HEK293 (cell line): ENCODE measurements around the gene RHOG.
"Not testable (repeated sequence)": the region's sequence is repeated elsewhere in the genome, so short reads cannot be mapped to it uniquely, and the experiment has no call there.

Source experiments
- BCL6B ChIP-seq: fragments of 450-650 bp; formaldehyde crosslinking; IDR thresholded peaks from 2 replicates; pipeline ENCODE4 v1.5.1; 2017; ENCODE audit warnings: missing biosample characterization, missing genetic modification characterization
- CTCF ChIP-seq: fragments of 450-650 bp; formaldehyde crosslinking; IDR thresholded peaks from 2 replicates; pipeline ENCODE4 v1.5.1; 2016; ENCODE audit warnings: missing biosample characterization, missing genetic modification characterization
- TRIM28 ChIP-seq: IDR thresholded peaks from 2 replicates; pipeline ENCODE4 v1.6.1; 2011; ENCODE audit warnings: low read length, control low read depth, borderline replicate concordance
- YY1 ChIP-seq: fragments of 450-650 bp; formaldehyde crosslinking; IDR thresholded peaks from 2 replicates; pipeline ENCODE4 v1.5.1; 2018; ENCODE audit warnings: missing biosample characterization, missing genetic modification characterization
- ZNF184 ChIP-seq: fragments of 450-650 bp; IDR thresholded peaks from 2 replicates; pipeline ENCODE4 v1.5.1; 2018; ENCODE audit warnings: missing biosample characterization, mild to moderate bottlenecking, missing genetic modification characterization
- ZNF239 ChIP-seq: fragments of 450-650 bp; formaldehyde crosslinking; IDR thresholded peaks from 2 replicates; pipeline ENCODE4 v1.5.1; 2016; ENCODE audit warnings: missing biosample characterization, missing genetic modification characterization
- ZNF274 ChIP-seq, 2 experiments: fragments of 200-500 bp in 1 of 2; fragments of 450-650 bp in 1 of 2; sonication (Bioruptor generic) in 1 of 2; formaldehyde crosslinking in 1 of 2; IDR thresholded peaks; 2 replicates each; pipeline versions ENCODE4 v1.5.1 to v1.6.1; 2014 to 2016; ENCODE audit warnings: borderline replicate concordance in 1 of 2, inconsistent platforms in 1 of 2, low read length in 1 of 2, missing biosample characterization in 1 of 2, missing genetic modification characterization in 1 of 2
- ZNF518A ChIP-seq: fragments of 450-650 bp; formaldehyde crosslinking; conservative IDR thresholded peaks from 2 replicates; pipeline ENCODE4 v1.5.1; 2016; ENCODE audit warnings: low read depth, missing biosample characterization, missing genetic modification characterization
- ZNF707 ChIP-seq: fragments of 450-650 bp; formaldehyde crosslinking; IDR thresholded peaks from 2 replicates; pipeline ENCODE4 v1.5.1; 2016; ENCODE audit warnings: missing biosample characterization, missing genetic modification characterization
- TF ChIP-seq, protein P1 (sequence below): fragments of 450-650 bp; formaldehyde crosslinking; IDR thresholded peaks from 2 replicates; pipeline ENCODE4 v1.5.1; 2016; ENCODE audit warnings: missing biosample characterization, missing genetic modification characterization
- TF ChIP-seq, protein P2 (sequence below): fragments of 450-650 bp; formaldehyde crosslinking; IDR thresholded peaks from 2 replicates; pipeline ENCODE4 v1.5.1; 2016; ENCODE audit warnings: missing biosample characterization, missing genetic modification characterization

GRCh38 chr11:3860898-3861393 lies 20.2 kb upstream of the RHOG start:
- TF ChIP-seq CTCF; ZNF274 (IDR thresholded peaks at IDR 0.05; ENCODE audit: low read length); ZNF274 (tag by site-specific recombination; IDR thresholded peaks at IDR 0.05; ENCODE audit: borderline replicate concordance); ZNF707; BCL6B (tag by site-specific recombination); ZNF239 (tag by site-specific recombination); YY1 (tag by site-specific recombination); TRIM28; ZNF184 (tag by site-specific recombination); ZNF518A (tag by site-specific recombination): not testable (repeated sequence)
- TF ChIP-seq, protein P1, sequence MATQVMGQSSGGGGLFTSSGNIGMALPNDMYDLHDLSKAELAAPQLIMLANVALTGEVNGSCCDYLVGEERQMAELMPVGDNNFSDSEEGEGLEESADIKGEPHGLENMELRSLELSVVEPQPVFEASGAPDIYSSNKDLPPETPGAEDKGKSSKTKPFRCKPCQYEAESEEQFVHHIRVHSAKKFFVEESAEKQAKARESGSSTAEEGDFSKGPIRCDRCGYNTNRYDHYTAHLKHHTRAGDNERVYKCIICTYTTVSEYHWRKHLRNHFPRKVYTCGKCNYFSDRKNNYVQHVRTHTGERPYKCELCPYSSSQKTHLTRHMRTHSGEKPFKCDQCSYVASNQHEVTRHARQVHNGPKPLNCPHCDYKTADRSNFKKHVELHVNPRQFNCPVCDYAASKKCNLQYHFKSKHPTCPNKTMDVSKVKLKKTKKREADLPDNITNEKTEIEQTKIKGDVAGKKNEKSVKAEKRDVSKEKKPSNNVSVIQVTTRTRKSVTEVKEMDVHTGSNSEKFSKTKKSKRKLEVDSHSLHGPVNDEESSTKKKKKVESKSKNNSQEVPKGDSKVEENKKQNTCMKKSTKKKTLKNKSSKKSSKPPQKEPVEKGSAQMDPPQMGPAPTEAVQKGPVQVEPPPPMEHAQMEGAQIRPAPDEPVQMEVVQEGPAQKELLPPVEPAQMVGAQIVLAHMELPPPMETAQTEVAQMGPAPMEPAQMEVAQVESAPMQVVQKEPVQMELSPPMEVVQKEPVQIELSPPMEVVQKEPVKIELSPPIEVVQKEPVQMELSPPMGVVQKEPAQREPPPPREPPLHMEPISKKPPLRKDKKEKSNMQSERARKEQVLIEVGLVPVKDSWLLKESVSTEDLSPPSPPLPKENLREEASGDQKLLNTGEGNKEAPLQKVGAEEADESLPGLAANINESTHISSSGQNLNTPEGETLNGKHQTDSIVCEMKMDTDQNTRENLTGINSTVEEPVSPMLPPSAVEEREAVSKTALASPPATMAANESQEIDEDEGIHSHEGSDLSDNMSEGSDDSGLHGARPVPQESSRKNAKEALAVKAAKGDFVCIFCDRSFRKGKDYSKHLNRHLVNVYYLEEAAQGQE, result not testable (repeated sequence)
- TF ChIP-seq, protein P2, sequence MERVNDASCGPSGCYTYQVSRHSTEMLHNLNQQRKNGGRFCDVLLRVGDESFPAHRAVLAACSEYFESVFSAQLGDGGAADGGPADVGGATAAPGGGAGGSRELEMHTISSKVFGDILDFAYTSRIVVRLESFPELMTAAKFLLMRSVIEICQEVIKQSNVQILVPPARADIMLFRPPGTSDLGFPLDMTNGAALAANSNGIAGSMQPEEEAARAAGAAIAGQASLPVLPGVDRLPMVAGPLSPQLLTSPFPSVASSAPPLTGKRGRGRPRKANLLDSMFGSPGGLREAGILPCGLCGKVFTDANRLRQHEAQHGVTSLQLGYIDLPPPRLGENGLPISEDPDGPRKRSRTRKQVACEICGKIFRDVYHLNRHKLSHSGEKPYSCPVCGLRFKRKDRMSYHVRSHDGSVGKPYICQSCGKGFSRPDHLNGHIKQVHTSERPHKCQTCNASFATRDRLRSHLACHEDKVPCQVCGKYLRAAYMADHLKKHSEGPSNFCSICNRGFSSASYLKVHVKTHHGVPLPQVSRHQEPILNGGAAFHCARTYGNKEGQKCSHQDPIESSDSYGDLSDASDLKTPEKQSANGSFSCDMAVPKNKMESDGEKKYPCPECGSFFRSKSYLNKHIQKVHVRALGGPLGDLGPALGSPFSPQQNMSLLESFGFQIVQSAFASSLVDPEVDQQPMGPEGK (tag by site-specific recombination), result not testable (repeated sequence)
